HG03097 (cell line): ENCODE measurements around the gene JUP.

Experiments
- ATAC-seq: cut with Tn5 transposase; IDR thresholded peaks from one replicate; pipeline ENCODE4 v1.9.1; 2021; ENCODE audit not compliant: unreplicated experiment, low FRiP score

JUP gene

GRCh38 chr17:41762841-41763240, 23.7 kb downstream of the JUP start:
- no peak for ATAC-seq

GRCh38 chr17:41762391-41762790, 24.1 kb downstream of the JUP start:
- ATAC-seq, result no peak

GRCh38 chr17:41760878-41761277, 25.6 kb downstream of the JUP start:
- no peak for ATAC-seq

- ATAC-seq, result no peak
Measured at GRCh38 chr17:41758601-41759000, 27.9 kb downstream of the JUP start.

- no peak for ATAC-seq
Measured at GRCh38 chr17:41754066-41754465, 32.4 kb downstream of the JUP start.

GRCh38 chr17:41751288-41751687, 35.2 kb downstream of the JUP start:
- ATAC-seq, result no peak

- ATAC-seq, result no peak
Measured at GRCh38 chr17:41750862-41751261, 35.6 kb downstream of the JUP start.

- ATAC-seq, result no peak
Measured at GRCh38 chr17:41748275-41748674, 38.2 kb downstream of the JUP start.

- ATAC-seq, result no peak
Measured at GRCh38 chr17:41741709-41742108, 44.8 kb downstream of the JUP start.

GRCh38 chr17:41740506-41740905, 46.0 kb downstream of the JUP start:
- ATAC-seq, result no peak

GRCh38 chr17:41739661-41740352, 46.7 kb downstream of the JUP start:
- no peak for ATAC-seq

GRCh38 chr17:41738801-41739112, 47.8 kb downstream of the JUP start:
- ATAC-seq, result no peak

- peak; percentile 59 for ATAC-seq
Measured at GRCh38 chr17:41738077-41738800, 48.3 kb downstream of the JUP start.

GRCh38 chr17:41737680-41738023, 48.9 kb downstream of the JUP start:
- no peak for ATAC-seq

- no peak for ATAC-seq
Measured at GRCh38 chr17:41736983-41737679, 49.4 kb downstream of the JUP start.

- no peak for ATAC-seq
Measured at GRCh38 chr17:41735744-41736143, 50.8 kb downstream of the JUP start.

- no peak for ATAC-seq
Measured at GRCh38 chr17:41734949-41735313, 51.6 kb downstream of the JUP start.

GRCh38 chr17:41734139-41734948, 52.2 kb downstream of the JUP start, which contains the start of gene HAP1:
Gene HAP1 (minus strand): TSS chr17:41734643. CDS start chr17:41734634, 9 bp downstream.
- ATAC-seq, result no peak

GRCh38 chr17:41733348-41734138, 53.0 kb downstream of the JUP start:
- no peak for ATAC-seq

GRCh38 chr17:41731836-41732235, 54.7 kb downstream of the JUP start:
- ATAC-seq, result no peak
